HL-60 (cell line): ENCODE results near the gene ADGRE2.

Source experiments
- DNase-seq, 2 experiments: peaks; one replicate each; pipeline ENCODE4 v3.0.0-alpha.2; 2010 to 2020; ENCODE audit warnings: low read depth in 1 of 2, low spot score in 1 of 2
- H3K27ac ChIP-seq: fragments of 250-450 bp; sonication (Bioruptor Pico); replicated peaks from 2 replicates; pipeline ENCODE4 v1.5.1; 2020; ENCODE audit warnings: mild to moderate bottlenecking, moderate library complexity
- H3K27me3 ChIP-seq: fragments of 250-450 bp; sonication (Bioruptor Pico); 2 replicates; pipeline ENCODE4 v1.5.1; 2021; ENCODE audit warnings: mild to moderate bottlenecking, moderate library complexity; ENCODE audit not compliant: insufficient read depth, poor library complexity, severe bottlenecking
- H3K4me3 ChIP-seq: replicated peaks from 2 replicates; pipeline ENCODE4 v1.5.1; 2011; ENCODE audit warnings: mild to moderate bottlenecking, control low read depth, low read length; ENCODE audit not compliant: insufficient read depth
- GABPA ChIP-seq: IDR thresholded peaks from 2 replicates; pipeline ENCODE4 v1.6.1; 2012; ENCODE audit warnings: low read depth
- SPI1 ChIP-seq: IDR thresholded peaks from 2 replicates; pipeline ENCODE4 v1.6.1; 2012; ENCODE audit warnings: low read depth, mild to moderate bottlenecking, borderline replicate concordance

Gene ADGRE2

DNA sequence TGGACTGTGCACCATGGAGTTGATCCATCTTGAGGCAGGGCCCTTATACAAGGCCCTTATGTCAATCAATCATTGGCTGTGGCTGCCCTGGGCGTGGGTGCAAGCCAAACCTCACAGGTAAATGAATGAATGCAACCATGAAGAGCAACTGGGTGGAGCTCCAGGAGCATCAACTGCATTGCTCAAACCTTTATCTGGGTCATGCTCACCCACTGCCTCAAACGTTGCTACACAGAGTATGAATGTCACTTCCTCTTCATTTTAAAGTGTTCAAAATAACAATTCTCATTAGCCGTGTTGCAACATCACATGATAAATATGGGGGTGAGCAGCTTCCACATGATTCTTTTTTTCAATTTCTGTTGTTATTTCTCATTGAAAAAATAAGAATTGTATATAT is 94.9 kb downstream of the ADGRE2 start:
- Histone ChIP-seq H3K4me3 (no peak overlapping the region), H3K27ac (no peak overlapping the region), H3K27me3 (no peaks in the 10 kb centered on the region)
- peak; percentile 83 for TF ChIP-seq SPI1
- TF ChIP-seq GABPA, result no peak
- DNase-seq, result peak; percentile 74 to 79
